UCSD-AML1 (cell line): ENCODE measurements around the gene IPO4.

Source experiments
- DNase-seq: peaks from one replicate; lab custom pipeline; 2025; ENCODE audit not compliant: unreplicated experiment; lab: John Stamatoyannopoulos, UW

IPO4 gene

DNA sequence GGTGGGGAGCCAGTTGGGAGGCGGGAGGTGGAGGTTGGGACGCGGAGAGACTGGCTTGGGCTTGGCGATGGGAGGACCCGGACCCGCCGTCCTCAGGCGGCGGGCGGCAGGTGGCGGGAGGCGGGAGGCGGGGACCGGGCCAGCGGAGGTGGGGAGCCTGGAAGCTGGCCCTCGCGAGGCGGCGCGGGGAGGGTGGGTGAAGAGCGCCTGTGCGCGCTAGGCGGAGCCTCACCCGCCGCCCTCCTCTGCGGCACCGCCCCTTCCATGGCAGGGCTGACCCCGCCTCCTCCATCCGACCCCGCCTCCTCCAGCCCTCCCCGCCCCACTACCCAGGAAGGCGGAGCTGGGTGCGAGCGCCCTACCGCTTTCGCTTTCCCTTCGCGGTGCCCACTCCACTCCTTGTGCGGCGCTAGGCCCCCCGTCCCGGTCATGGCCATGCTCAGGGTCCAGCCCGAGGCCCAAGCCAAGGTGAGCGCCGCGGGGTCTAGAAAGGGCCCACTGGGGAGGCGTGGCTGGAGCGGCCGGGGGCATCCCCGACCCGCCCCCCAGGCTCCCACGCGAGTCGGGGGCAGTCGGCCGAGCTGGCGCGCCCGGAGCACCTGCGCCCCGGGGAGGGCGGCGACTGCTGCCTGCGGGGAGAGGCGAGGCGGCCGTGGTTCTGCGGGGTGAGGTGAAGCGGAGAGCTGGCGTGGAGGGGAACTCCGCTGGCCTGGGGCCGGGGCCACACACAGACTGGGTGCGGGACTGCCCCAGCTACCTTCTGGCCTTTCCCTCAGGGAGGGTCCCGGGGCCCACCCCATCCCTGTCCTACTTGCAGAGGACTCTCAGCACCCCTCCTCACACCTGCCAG is 52.6 kb downstream of the IPO4 start, which contains the start of gene PSME1:
TSS of gene PSME1 (plus strand) at position 361 of the 850 bp plus-strand sequence. CDS start at position 430, 69 bp downstream.
- peak; percentile 94 for DNase-seq

DNA sequence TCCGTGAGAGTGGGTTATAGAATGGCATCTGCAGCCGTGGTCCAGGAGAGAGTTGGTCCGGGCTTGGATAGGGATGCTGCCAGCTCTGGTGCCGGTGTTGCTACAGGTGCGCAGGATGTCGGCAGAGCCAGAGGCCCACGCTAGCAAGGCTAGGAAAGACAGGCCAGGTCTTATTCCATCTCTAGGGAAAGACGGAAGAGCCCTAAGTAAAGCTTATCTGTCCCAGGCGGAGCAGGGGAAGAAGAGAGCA is 53.1 kb downstream of the IPO4 start:
- no peak for DNase-seq

DNA sequence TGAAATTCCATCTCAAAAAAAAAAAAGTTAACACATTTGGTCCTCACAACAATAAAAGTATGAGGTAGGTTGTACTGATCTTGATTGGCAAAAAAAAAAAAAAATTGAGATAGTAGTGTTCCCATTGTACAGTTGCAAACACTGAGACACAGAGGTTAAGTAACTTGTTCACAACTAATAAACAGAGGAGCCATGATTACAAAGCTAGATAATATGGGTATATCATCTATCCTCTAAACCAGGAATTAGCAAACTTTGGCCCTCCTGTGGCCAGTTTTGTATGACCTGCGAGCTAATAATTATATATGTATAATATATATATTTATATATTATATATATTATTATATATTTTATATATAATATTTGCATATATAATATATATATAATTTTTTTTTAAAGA is 54.9 kb downstream of the IPO4 start:
- DNase-seq = no peak

DNA sequence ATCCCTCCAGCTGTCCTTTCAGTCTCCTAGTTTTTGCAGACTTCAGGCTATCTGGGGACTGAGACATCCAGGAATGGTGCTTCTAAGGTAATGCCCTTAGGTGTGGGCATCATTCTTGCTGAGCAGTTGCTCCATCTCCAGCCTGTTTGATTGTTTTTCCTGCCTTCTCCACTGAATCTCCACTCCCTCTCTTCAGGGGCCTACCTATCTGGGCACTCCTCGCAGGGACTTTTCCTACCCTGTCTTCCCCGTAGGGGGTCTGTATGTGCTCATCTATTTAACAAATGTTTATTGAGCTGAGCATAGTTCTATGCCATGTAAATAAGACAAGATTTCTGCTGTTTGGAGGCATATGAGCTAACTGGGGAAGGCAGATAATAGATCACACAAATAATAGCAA is 55.6 kb downstream of the IPO4 start:
- no peak for DNase-seq

DNA sequence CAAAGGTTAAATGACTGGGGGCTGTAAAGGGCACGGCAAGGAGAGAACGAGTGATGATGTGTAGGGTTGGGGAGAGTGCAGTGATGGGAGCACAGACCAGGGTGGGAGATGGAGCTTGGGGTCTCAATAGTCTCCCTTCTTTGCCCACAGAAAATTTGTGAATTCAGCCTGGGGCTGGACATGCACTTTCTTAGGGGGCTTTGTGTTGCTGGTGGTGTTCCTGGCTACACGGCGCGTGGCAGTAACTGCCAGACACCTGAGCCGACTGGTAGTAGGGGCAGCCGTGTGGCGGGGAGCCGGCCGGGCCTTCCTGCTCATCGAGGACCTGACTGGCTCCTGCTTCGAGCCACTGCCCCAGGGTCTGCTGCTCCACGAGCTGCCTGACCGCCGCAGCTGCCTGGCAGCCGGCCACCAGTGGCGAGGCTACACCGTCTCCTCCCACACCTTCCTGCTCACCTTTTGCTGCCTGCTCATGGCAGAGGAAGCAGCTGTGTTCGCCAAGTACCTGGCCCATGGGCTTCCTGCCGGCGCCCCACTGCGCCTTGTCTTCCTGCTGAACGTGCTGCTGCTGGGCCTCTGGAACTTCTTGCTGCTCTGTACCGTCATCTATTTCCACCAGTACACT is 56.4 kb downstream of the IPO4 start:
- no peak for DNase-seq

DNA sequence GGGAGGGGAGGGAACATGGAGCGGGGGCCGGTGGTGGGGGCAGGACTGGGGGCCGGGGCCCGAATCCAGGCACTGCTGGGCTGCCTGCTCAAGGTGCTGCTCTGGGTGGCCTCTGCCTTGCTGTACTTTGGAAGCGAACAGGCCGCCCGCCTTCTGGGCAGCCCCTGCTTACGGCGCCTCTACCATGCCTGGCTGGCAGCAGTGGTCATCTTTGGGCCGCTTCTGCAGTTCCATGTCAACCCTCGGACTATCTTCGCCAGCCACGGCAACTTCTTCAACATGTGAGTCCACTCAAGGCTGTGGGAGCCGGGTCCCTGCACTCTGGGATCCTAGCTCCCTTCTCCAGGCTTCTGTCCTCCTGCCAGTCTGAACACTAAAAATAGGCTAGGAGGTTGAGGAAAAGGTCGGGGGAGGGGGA is 57.1 kb downstream of the IPO4 start:
- DNase-seq = no peak

DNA sequence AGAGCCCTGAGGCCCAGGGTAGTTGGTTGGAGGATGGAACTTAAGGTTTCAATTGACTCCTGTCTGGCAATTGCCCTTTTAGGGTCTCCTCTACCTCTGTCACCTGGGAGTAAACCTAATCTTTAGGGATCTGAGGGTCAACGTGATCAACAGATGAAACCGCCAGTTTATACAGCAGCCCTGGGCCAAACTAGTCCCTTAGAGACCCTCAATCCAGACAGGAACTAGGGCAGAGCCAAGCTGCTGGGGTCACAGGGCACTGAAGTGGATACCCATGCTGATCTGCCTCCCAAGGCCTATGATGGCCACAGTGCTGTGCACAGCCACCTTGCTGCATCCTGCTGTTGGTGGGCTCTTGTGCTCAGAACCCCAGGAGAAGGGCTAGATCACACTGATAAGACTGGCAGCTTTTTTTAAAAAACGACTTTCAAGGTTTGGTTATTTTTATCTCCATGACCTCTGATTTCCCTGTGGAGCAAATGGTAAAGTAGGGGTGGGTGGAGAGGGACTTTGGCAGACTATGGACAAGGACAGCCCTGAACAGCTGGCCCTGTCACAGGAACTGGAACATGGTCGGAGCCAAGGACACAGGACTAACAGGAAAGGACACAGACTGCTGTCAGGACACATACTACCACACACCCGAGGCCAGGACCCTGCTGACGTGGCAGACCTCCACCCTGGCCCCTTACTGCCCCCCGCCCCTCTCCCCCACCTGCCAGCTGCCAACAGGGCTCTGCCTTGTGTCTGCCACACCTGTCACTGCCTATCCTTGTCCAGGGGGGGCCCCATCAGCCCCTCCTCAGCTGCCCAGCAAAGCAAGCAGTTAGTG is 57.7 kb downstream of the IPO4 start:
- DNase-seq = no peak

DNA sequence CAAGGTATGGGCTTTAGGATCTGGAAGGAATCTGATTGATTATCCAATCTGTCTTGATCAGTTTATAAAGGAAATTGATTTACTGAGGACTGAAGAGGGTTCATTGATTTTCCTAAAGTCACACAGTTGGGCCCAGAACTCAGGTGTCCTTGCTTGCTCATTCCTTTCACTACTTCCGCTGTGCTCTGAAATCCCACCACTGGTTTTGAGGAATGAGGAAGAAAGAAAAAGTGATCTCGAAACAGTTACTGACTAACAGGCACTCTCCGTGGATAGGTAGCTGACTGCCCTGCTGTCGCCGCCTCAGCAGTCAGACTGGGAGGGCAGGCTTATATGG is 58.3 kb downstream of the IPO4 start, which contains the start of gene FITM1:
TSS of gene FITM1 (plus strand) at position 280 of the 337 bp plus-strand sequence. CDS start 905 bp downstream, outside the sequence.
- DNase-seq = no peak
